Measurements from ENCODE around the gene AKAP13. TPM values are rescaled to one million over a fixed set of nuclear protein-coding genes. Genes with fewer than 3 reads are reported as not detected.

AKAP13 gene
- total RNA-seq, 2 donors from 2014 or later: 228 to 273 TPM

- Histone ChIP-seq H3K4me1 (ENCODE audit: control insufficient read depth in 1 of 2, low read depth in 2 of 2) (no peaks in the 10 kb centered on the region), H3K27me3 (replicated peaks; ENCODE audit: insufficient read depth) (no peaks in the 10 kb centered on the region), H3K27ac (no peak overlapping the region), H3K36me3 (no peaks in the 10 kb centered on the region), H3K9me3 (no peaks in the 10 kb centered on the region), H3K4me3 (no peak overlapping the region)
- TF ChIP-seq, protein P1, sequence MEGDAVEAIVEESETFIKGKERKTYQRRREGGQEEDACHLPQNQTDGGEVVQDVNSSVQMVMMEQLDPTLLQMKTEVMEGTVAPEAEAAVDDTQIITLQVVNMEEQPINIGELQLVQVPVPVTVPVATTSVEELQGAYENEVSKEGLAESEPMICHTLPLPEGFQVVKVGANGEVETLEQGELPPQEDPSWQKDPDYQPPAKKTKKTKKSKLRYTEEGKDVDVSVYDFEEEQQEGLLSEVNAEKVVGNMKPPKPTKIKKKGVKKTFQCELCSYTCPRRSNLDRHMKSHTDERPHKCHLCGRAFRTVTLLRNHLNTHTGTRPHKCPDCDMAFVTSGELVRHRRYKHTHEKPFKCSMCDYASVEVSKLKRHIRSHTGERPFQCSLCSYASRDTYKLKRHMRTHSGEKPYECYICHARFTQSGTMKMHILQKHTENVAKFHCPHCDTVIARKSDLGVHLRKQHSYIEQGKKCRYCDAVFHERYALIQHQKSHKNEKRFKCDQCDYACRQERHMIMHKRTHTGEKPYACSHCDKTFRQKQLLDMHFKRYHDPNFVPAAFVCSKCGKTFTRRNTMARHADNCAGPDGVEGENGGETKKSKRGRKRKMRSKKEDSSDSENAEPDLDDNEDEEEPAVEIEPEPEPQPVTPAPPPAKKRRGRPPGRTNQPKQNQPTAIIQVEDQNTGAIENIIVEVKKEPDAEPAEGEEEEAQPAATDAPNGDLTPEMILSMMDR (IDR thresholded peaks at IDR 0.05): no peak
- DNase-seq (ENCODE audit: low spot score): no peak
- no peak for ATAC-seq (ENCODE audit: insufficient number of reproducible peaks, low FRiP score, low read depth)
Measured at GRCh38 chr15:85517086-85517485, 136.7 kb downstream of the AKAP13 start.

GRCh38 chr15:85518979-85519761 is 138.8 kb downstream of the AKAP13 start:
- DNase-seq (ENCODE audit: low spot score): no peak
- ATAC-seq (ENCODE audit: insufficient number of reproducible peaks, low FRiP score, low read depth): no peak
- Histone ChIP-seq H3K27ac (no peak overlapping the region), H3K9me3 (no peaks in the 10 kb centered on the region), H3K27me3 (replicated peaks; ENCODE audit: insufficient read depth) (no peaks in the 10 kb centered on the region), H3K4me1 (ENCODE audit: control insufficient read depth in 1 of 2, low read depth in 2 of 2) (no peaks in the 10 kb centered on the region), H3K36me3 (no peaks in the 10 kb centered on the region), H3K4me3 (no peak overlapping the region)
- TF ChIP-seq, protein P1 (IDR thresholded peaks at IDR 0.05): no peak

GRCh38 chr15:85520650-85521049 is 140.2 kb downstream of the AKAP13 start:
- no peak overlapping the region for H3K4me3 ChIP-seq
- H3K9me3 ChIP-seq: no peaks in the 10 kb centered on the region
- DNase-seq (ENCODE audit: low spot score) (no peak), ATAC-seq (ENCODE audit: insufficient number of reproducible peaks, low FRiP score, low read depth) (no peak)
- TF ChIP-seq, protein P1 (IDR thresholded peaks at IDR 0.05): no peak
- H3K27ac ChIP-seq: no peak overlapping the region
- H3K36me3 ChIP-seq: no peaks in the 10 kb centered on the region
- no peaks in the 10 kb centered on the region for H3K27me3 ChIP-seq (replicated peaks; ENCODE audit: insufficient read depth)
- peaks cover 0 to 6% of the 10 kb centered on the region in 2 donors for H3K4me1 ChIP-seq (ENCODE audit: control insufficient read depth in 1 of 2, low read depth in 2 of 2)

- no peak overlapping the region for H3K4me3 ChIP-seq
- H3K27me3 ChIP-seq (replicated peaks; ENCODE audit: insufficient read depth): no peaks in the 10 kb centered on the region
- no peak for ATAC-seq (ENCODE audit: insufficient number of reproducible peaks, low FRiP score, low read depth)
- no peak for DNase-seq (ENCODE audit: low spot score)
- no peak overlapping the region for H3K27ac ChIP-seq
- H3K9me3 ChIP-seq: no peaks in the 10 kb centered on the region
- H3K36me3 ChIP-seq: no peaks in the 10 kb centered on the region
- peaks cover 9 to 33% of the 10 kb centered on the region in 2 donors for H3K4me1 ChIP-seq (ENCODE audit: control insufficient read depth in 1 of 2, low read depth in 2 of 2)
- TF ChIP-seq, protein P1 (IDR thresholded peaks at IDR 0.05): no peak
Measured at GRCh38 chr15:85523530-85523929, 143.1 kb downstream of the AKAP13 start.

DNA sequence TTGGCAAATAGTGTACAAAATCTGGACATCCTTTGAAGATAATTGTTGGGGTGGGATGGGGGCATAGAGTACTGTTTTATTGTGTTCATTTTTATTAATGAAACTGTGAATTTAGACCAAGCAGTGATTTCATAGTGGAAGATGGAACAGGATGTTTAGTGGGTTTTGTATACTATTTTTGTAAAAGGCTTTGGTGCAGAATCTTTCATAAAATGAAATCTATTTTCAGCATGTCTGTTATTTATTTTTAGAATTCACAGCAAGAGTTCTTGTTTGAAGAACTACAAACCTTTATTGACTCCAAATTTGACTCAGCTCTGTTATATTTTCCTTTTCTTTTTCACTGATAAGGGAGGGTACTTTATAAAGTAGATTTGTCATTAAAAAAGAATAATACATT is 145.4 kb downstream of the AKAP13 start:
- DNase-seq (ENCODE audit: low spot score) (no peak), ATAC-seq (ENCODE audit: insufficient number of reproducible peaks, low FRiP score, low read depth) (no peak)
- H3K36me3 ChIP-seq: no peaks in the 10 kb centered on the region
- TF ChIP-seq, protein P1 (IDR thresholded peaks at IDR 0.05): no peak
- peaks cover 9 to 33% of the 10 kb centered on the region in 2 donors for H3K4me1 ChIP-seq (ENCODE audit: control insufficient read depth in 1 of 2, low read depth in 2 of 2)
- no peaks in the 10 kb centered on the region for H3K27me3 ChIP-seq (replicated peaks; ENCODE audit: insufficient read depth)
- no peak overlapping the region for H3K27ac ChIP-seq
- H3K4me3 ChIP-seq: no peak overlapping the region
- no peaks in the 10 kb centered on the region for H3K9me3 ChIP-seq

Data from thoracic aorta (tissue), 2 donors.